Activated B cell treated with CpG ODN at 0.5 μM for 24 hours (primary cell): ENCODE data around the gene VWA8. TPM values are rescaled to one million over a fixed set of nuclear protein-coding genes. Genes with fewer than 3 reads are reported as not detected.

ENCODE experiments used
- ATAC-seq: fragments of 200-7000 bp; cut with Tn5 transposase; one replicate; pipeline ENCODE4 v1.10.0; 2021; ENCODE audit warnings: low read depth, mild to moderate bottlenecking, moderate library complexity
- CTCF ChIA-PET: fragments of 350-600 bp; sonication (Branson Sonifier 250); formaldehyde crosslinking; loops from one replicate; lab custom pipeline; 2021; ENCODE audit warnings: antibody characterized with exemption; lab: Charles Lee
- POLR2A ChIA-PET: fragments of 350-600 bp; sonication (Branson Sonifier 250); formaldehyde crosslinking; loops from one replicate; lab custom pipeline; 2021; ENCODE audit warnings: antibody characterized with exemption; lab: Charles Lee
- DNase-seq: peaks from one replicate; pipeline ENCODE4 v3.0.0; 2022
- H3K27ac Mint-ChIP-seq: one replicate; pipeline ENCODE4 v1.8.0; 2020; ENCODE audit warnings: mixed read lengths
- H3K27me3 Mint-ChIP-seq: one replicate; pipeline ENCODE4 v1.8.0; 2021; ENCODE audit warnings: mixed read lengths
- H3K36me3 Mint-ChIP-seq: one replicate; pipeline ENCODE4 v1.8.0; 2021; ENCODE audit warnings: low read depth, mixed read lengths
- H3K4me1 Mint-ChIP-seq: one replicate; pipeline ENCODE4 v1.8.0; 2021; ENCODE audit warnings: mixed read lengths
- H3K4me3 Mint-ChIP-seq: one replicate; pipeline ENCODE4 v1.8.0; 2020; ENCODE audit warnings: mild to moderate bottlenecking, mixed read lengths
- H3K9me3 Mint-ChIP-seq: one replicate; pipeline ENCODE4 v1.8.0; 2020; ENCODE audit warnings: mixed read lengths
- CTCF ChIP-seq: fragments of 200-600 bp; IDR thresholded peaks from one replicate; pipeline ENCODE4 v1.8.0; 2022; ENCODE audit warnings: antibody characterized with exemption, mild to moderate bottlenecking
- intact Hi-C: fragments of 100-400 bp; cut with micrococcal nuclease; formaldehyde crosslinking; loops from one replicate; pipeline ENCODE4 v1.15.1; 2024
- total RNA-seq: library from RNA; stranded (reverse); gene quantifications from 2 replicates; pipeline ENCODE4 v1.2.3, GENCODE V29; 2022

Gene VWA8
- total RNA-seq, 1 donor from 2014 or later = 21.7 TPM

- no peak for ATAC-seq
- ChIA-PET POLR2A (no interaction called here), CTCF (no interaction called here)
- no peak for TF ChIP-seq CTCF
- Mint-ChIP-seq H3K27me3 (no peaks in the 10 kb centered on the region), H3K27ac (no peak overlapping the region), H3K4me3 (no peak overlapping the region), H3K4me1 (peaks cover 12% of the 10 kb centered on the region), H3K36me3 (peaks cover 33% of the 10 kb centered on the region), H3K9me3 (no peaks in the 10 kb centered on the region)
- intact Hi-C loops = loop anchor here (5.0 to 10.0 kb wide), 2 partner anchors 132 to 525 kb away; partner anchors contain the start of gene RGCC
- DNase-seq = no peak
Measured at GRCh38 chr13:41589434-41589833, 371.5 kb downstream of the VWA8 start.

- DNase-seq = no peak
- CTCF ChIA-PET = no interaction called here
- H3K27ac Mint-ChIP-seq = no peak overlapping the region
- no peaks in the 10 kb centered on the region for H3K9me3 Mint-ChIP-seq
- H3K27me3 Mint-ChIP-seq = no peaks in the 10 kb centered on the region
- no peak for TF ChIP-seq CTCF
- intact Hi-C loops = loop anchor here (5.0 to 10.0 kb wide), 2 partner anchors 132 to 526 kb away; partner anchors contain the start of gene RGCC
- H3K4me1 Mint-ChIP-seq = peaks cover 12% of the 10 kb centered on the region
- no peak overlapping the region for H3K4me3 Mint-ChIP-seq
- POLR2A ChIA-PET = no interaction called here
- peaks cover 34% of the 10 kb centered on the region for H3K36me3 Mint-ChIP-seq
- ATAC-seq = no peak
Measured at GRCh38 chr13:41588899-41589298, 372.0 kb downstream of the VWA8 start.

GRCh38 chr13:41588448-41588847 lies 372.5 kb downstream of the VWA8 start:
- Mint-ChIP-seq H3K27ac (no peak overlapping the region), H3K9me3 (no peaks in the 10 kb centered on the region), H3K4me3 (no peak overlapping the region), H3K4me1 (peaks cover 12% of the 10 kb centered on the region), H3K36me3 (peaks cover 37% of the 10 kb centered on the region), H3K27me3 (no peaks in the 10 kb centered on the region)
- ATAC-seq (no peak), DNase-seq (no peak)
- ChIA-PET POLR2A (no interaction called here), CTCF (no interaction called here)
- intact Hi-C loops = loop anchor here (5.0 to 10.0 kb wide), 2 partner anchors 131 to 526 kb away; partner anchors contain the start of gene RGCC
- no peak for TF ChIP-seq CTCF

GRCh38 chr13:41587490-41587889 lies 373.4 kb downstream of the VWA8 start:
- ChIA-PET CTCF (no interaction called here), POLR2A (no interaction called here)
- Mint-ChIP-seq H3K4me1 (peaks cover 12% of the 10 kb centered on the region), H3K27me3 (no peaks in the 10 kb centered on the region), H3K36me3 (peaks cover 42% of the 10 kb centered on the region), H3K27ac (no peak overlapping the region), H3K9me3 (no peaks in the 10 kb centered on the region), H3K4me3 (no peak overlapping the region)
- intact Hi-C loops = loop anchor here (5.0 to 10.0 kb wide), 2 partner anchors 130 to 527 kb away; partner anchors contain the start of gene RGCC
- DNase-seq = no peak
- no peak for ATAC-seq
- TF ChIP-seq CTCF = no peak

- peaks cover 10% of the 10 kb centered on the region for H3K4me1 Mint-ChIP-seq
- DNase-seq = no peak
- ChIA-PET CTCF (interaction anchor here (0.5 kb wide), 1 partner anchor 51 kb away, joined by 3 read pairs; no protein-coding TSS in a partner anchor), POLR2A (no interaction called here)
- no peak overlapping the region for H3K4me3 Mint-ChIP-seq
- H3K9me3 Mint-ChIP-seq = no peaks in the 10 kb centered on the region
- no peak for TF ChIP-seq CTCF
- peaks cover 43% of the 10 kb centered on the region for H3K36me3 Mint-ChIP-seq
- no peak for ATAC-seq
- intact Hi-C loops = loop anchor here (5.0 to 10.0 kb wide), 2 partner anchors 129 to 529 kb away; partner anchors contain the start of gene RGCC
- H3K27me3 Mint-ChIP-seq = no peaks in the 10 kb centered on the region
- H3K27ac Mint-ChIP-seq = no peak overlapping the region
Measured at GRCh38 chr13:41586216-41586615, 374.7 kb downstream of the VWA8 start.
